Sigmoid colon (tissue), 3 donors: ENCODE data around the gene MAML3.

ENCODE experiments used
- POLR2A ChIP-seq, 2 donors: fragments of 450-650 bp; IDR thresholded peaks; one replicate each; pipeline ENCODE4 v1.6.1; 2016; ENCODE audit warnings: antibody characterized with exemption in 2 of 2, mild to moderate bottlenecking in 2 of 2, moderate library complexity in 2 of 2
- TF ChIP-seq, protein P1 (sequence below), 4 experiments: fragments of 450-650 bp in 3 of 4; fragments of 200-600 bp in 1 of 4; IDR thresholded peaks; one replicate each; pipeline ENCODE4 v1.5.1; 2016 to 2019; ENCODE audit warnings: antibody characterized with exemption in 4 of 4, mild to moderate bottlenecking in 3 of 4, moderate library complexity in 2 of 4

GRCh38 chr4:140180577-140180976 lies 26.6 kb upstream of the MAML3 start:
- TF ChIP-seq, protein P1, sequence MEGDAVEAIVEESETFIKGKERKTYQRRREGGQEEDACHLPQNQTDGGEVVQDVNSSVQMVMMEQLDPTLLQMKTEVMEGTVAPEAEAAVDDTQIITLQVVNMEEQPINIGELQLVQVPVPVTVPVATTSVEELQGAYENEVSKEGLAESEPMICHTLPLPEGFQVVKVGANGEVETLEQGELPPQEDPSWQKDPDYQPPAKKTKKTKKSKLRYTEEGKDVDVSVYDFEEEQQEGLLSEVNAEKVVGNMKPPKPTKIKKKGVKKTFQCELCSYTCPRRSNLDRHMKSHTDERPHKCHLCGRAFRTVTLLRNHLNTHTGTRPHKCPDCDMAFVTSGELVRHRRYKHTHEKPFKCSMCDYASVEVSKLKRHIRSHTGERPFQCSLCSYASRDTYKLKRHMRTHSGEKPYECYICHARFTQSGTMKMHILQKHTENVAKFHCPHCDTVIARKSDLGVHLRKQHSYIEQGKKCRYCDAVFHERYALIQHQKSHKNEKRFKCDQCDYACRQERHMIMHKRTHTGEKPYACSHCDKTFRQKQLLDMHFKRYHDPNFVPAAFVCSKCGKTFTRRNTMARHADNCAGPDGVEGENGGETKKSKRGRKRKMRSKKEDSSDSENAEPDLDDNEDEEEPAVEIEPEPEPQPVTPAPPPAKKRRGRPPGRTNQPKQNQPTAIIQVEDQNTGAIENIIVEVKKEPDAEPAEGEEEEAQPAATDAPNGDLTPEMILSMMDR (IDR thresholded peaks at IDR 0.05) = no peak
- TF ChIP-seq POLR2A (IDR thresholded peaks at IDR 0.05) = no peak
